H1 (cell line): Measurements from ENCODE around the gene TTC28.

Experiments used
- ATF3 ChIP-seq: IDR thresholded peaks from 2 replicates; pipeline ENCODE4 v1.6.1; 2011; ENCODE audit warnings: low read depth, mild to moderate bottlenecking, low read length; ENCODE audit not compliant: insufficient read depth
- CEBPB ChIP-seq: IDR thresholded peaks from 2 replicates; pipeline ENCODE4 v1.6.1; 2012; ENCODE audit warnings: low read depth, low read length
- CHD2 ChIP-seq: IDR thresholded peaks from 2 replicates; pipeline ENCODE4 v1.6.1; 2012; ENCODE audit warnings: low read length, improper control_type of control experiment
- CHD7 ChIP-seq: fragments of 300-600 bp; sonication (generic); IDR thresholded peaks from 2 replicates; pipeline ENCODE4 v1.7.1; 2012; ENCODE audit warnings: low read length, moderate library complexity, mild to moderate bottlenecking, inconsistent platforms; ENCODE audit not compliant: insufficient replicate concordance
- CREB1 ChIP-seq: IDR thresholded peaks from 2 replicates; pipeline ENCODE4 v1.6.1; 2012; ENCODE audit warnings: inconsistent platforms
- CTCF ChIP-seq, 3 experiments: IDR thresholded peaks; 1 replicate in 2 of 3; 2 replicates in 1 of 3; pipeline versions ENCODE4 v1.5.1 to v1.6.1; 2011; ENCODE audit warnings: low read length in 3 of 3, mild to moderate bottlenecking in 3 of 3, inconsistent platforms in 2 of 3, low read depth in 1 of 3, moderate library complexity in 1 of 3; ENCODE audit not compliant: insufficient read depth in 1 of 3; ENCODE audit errors: control extremely low read depth in 1 of 3
- E2F6 ChIP-seq: IDR thresholded peaks from 2 replicates; pipeline ENCODE4 v1.6.1; 2012; ENCODE audit warnings: inconsistent platforms
- EZH2 ChIP-seq: fragments of 200-600 bp; sonication (generic); IDR thresholded peaks from 2 replicates; pipeline ENCODE4 v1.7.1; 2012; ENCODE audit warnings: low read depth, mild to moderate bottlenecking, moderate library complexity, low read length, inconsistent platforms; ENCODE audit not compliant: severe bottlenecking
- FOSL1 ChIP-seq: IDR thresholded peaks from 2 replicates; pipeline ENCODE4 v1.6.1; 2011; ENCODE audit warnings: mild to moderate bottlenecking, low read depth, low read length, moderate library complexity; ENCODE audit not compliant: insufficient read depth
- KDM4A ChIP-seq: IDR thresholded peaks from one replicate; pipeline ENCODE4 v1.7.1; 2012; ENCODE audit warnings: low read depth, mild to moderate bottlenecking, moderate library complexity, low read length, inconsistent platforms; ENCODE audit not compliant: severe bottlenecking
- NRF1 ChIP-seq: IDR thresholded peaks from 2 replicates; pipeline ENCODE4 v1.6.1; 2011; ENCODE audit warnings: mild to moderate bottlenecking, low read depth, low read length, improper control_type of control experiment
- POLR2A ChIP-seq, 2 experiments: IDR thresholded peaks; 1 replicate in 1 of 2; 2 replicates in 1 of 2; pipeline ENCODE4 v1.6.1; 2011; ENCODE audit warnings: low read depth in 2 of 2, low read length in 2 of 2, mild to moderate bottlenecking in 2 of 2; ENCODE audit errors: control extremely low read depth in 1 of 2
- TAF1 ChIP-seq: IDR thresholded peaks from 2 replicates; pipeline ENCODE4 v1.6.1; 2011; ENCODE audit warnings: mild to moderate bottlenecking, low read depth, low read length

GRCh38 chr22:28462901-28463300 is 216.7 kb downstream of the TTC28 start:
- TF ChIP-seq POLR2A (IDR thresholded peaks at IDR 0.05; ENCODE audit: control extremely low read depth in 1 of 2, low read depth in 2 of 2, low read length in 2 of 2) (no peak), CTCF (IDR thresholded peaks at IDR 0.05; ENCODE audit: control extremely low read depth in 1 of 3, insufficient read depth in 1 of 3, low read depth in 1 of 3, low read length in 3 of 3) (no peak), KDM4A (no peak), CREB1 (no peak), NRF1 (no peak), TAF1 (no peak), EZH2 (no peak), CEBPB (no peak), ATF3 (no peak), E2F6 (no peak), CHD7 (no peak), FOSL1 (no peak), CHD2 (no peak)
